GM12878 (cell line): ENCODE data around the gene AP1S3. TPM values are rescaled to one million over a fixed set of nuclear protein-coding genes. Genes with fewer than 3 reads are reported as not detected.

Source experiments
- ATAC-seq: fragments of 200-7000 bp; cut with Tn5 transposase; 3 replicates; pipeline ENCODE4 v1.9.1; 2020; ENCODE audit warnings: mild to moderate bottlenecking, moderate library complexity
- BruUV-seq: library from RNA; stranded (reverse); fragments of 400-500 nt; replicated peaks from 2 replicates; lab custom pipeline; 2021; lab: Mats Ljungman, UMichigan
- CTCF ChIA-PET: fragments of 300-600 bp; sonication (Branson Sonifier 250); formaldehyde crosslinking; extraction: SDS; loops from one replicate; lab custom pipeline; 2021; ENCODE audit warnings: inconsistent platforms; lab: Yijun Ruan, JAX
- POLR2A ChIA-PET: fragments of 350-600 bp; formaldehyde crosslinking; extraction: SDS; loops from one replicate; lab custom pipeline; 2021; ENCODE audit warnings: inconsistent platforms; lab: Charles Lee
- RAD21 ChIA-PET: fragments of 300-600 bp; sonication (Branson Sonifier 250); formaldehyde crosslinking; loops from one replicate; lab custom pipeline; 2023; ENCODE audit warnings: antibody characterized with exemption; ENCODE audit not compliant: unreplicated experiment; lab: Charles Lee
- SMC1A ChIA-PET: fragments of 300-600 bp; sonication (Branson Sonifier 250); formaldehyde crosslinking; loops from one replicate; lab custom pipeline; 2023; ENCODE audit not compliant: unreplicated experiment, uncharacterized antibody; lab: Charles Lee
- DNase-seq: peaks from one replicate; pipeline ENCODE4 v3.0.0-alpha.2; 2011; ENCODE audit warnings: low read depth, low spot score
- FAIRE-seq: peaks from 3 replicates; lab custom pipeline; 2011; peaks lifted over from hg19 to GRCh38; lab: Jason Lieb, UNC
- H2AFZ ChIP-seq: 2 replicates; pipeline ENCODE4 v1.6.0; 2011; ENCODE audit warnings: low read depth, low read length, control low read depth; ENCODE audit not compliant: control insufficient read depth
- H3K27ac ChIP-seq: 2 replicates; pipeline ENCODE4 v1.5.1; 2011; ENCODE audit warnings: control low read depth; ENCODE audit not compliant: control insufficient read depth, insufficient read depth
- H3K27me3 ChIP-seq, 2 experiments: replicated peaks in 1 of 2; 2 replicates each; pipeline versions ENCODE4 v1.6.0 to v1.6.1; 2011; ENCODE audit warnings: low read length in 1 of 2; ENCODE audit not compliant: control insufficient read depth in 2 of 2, insufficient read depth in 2 of 2
- H3K36me3 ChIP-seq, 2 experiments: 2 replicates each; pipeline ENCODE4 v1.5.1; 2011; ENCODE audit warnings: low read length in 1 of 2; ENCODE audit not compliant: control insufficient read depth in 2 of 2, insufficient read depth in 2 of 2
- H3K4me1 ChIP-seq: 2 replicates; pipeline ENCODE4 v1.6.1; 2011; ENCODE audit warnings: mild to moderate bottlenecking, low read length, moderate library complexity, mixed read lengths; ENCODE audit not compliant: control insufficient read depth, insufficient read depth
- H3K4me2 ChIP-seq: 2 replicates; pipeline ENCODE4 v1.6.0; 2011; ENCODE audit warnings: control low read depth; ENCODE audit not compliant: control insufficient read depth, insufficient read depth
- H3K4me3 ChIP-seq: fragments of 200-600 bp; sonication (generic); 2 replicates; pipeline ENCODE4 v1.5.1; 2016
- H3K79me2 ChIP-seq: 2 replicates; pipeline ENCODE4 v1.6.0; 2011; ENCODE audit warnings: low read length; ENCODE audit not compliant: control insufficient read depth, insufficient read depth
- H3K9ac ChIP-seq: 2 replicates; pipeline ENCODE4 v1.8.0; 2011; ENCODE audit warnings: low read length, control low read depth, mixed read lengths; ENCODE audit not compliant: control insufficient read depth, insufficient read depth
- H3K9me3 ChIP-seq: replicated peaks from 3 replicates; pipeline ENCODE4 v1.5.1; 2011; ENCODE audit warnings: mild to moderate bottlenecking, low read length; ENCODE audit not compliant: control insufficient read depth, insufficient read depth
- H4K20me1 ChIP-seq: 2 replicates; pipeline ENCODE4 v1.6.0; 2011; ENCODE audit not compliant: control insufficient read depth, insufficient read depth
- EED ChIP-seq: sonication (generic); IDR thresholded peaks from 2 replicates; pipeline ENCODE4 v1.6.1; 2016; ENCODE audit warnings: antibody characterized with exemption, low read depth
- ETV6 ChIP-seq, 2 experiments: fragments of 450-650 bp in 1 of 2; IDR thresholded peaks in 1 of 2; conservative IDR thresholded peaks in 1 of 2; 2 replicates each; pipeline ENCODE4 v1.6.1; 2014; ENCODE audit warnings: antibody characterized with exemption in 1 of 2, borderline replicate concordance in 1 of 2, low read depth in 1 of 2, mild to moderate bottlenecking in 1 of 2, moderate library complexity in 1 of 2
- FOXK2 ChIP-seq: fragments of 450-650 bp; IDR thresholded peaks from 2 replicates; pipeline ENCODE4 v1.6.1; 2017; ENCODE audit warnings: mild to moderate bottlenecking, moderate library complexity
- FOXM1 ChIP-seq: IDR thresholded peaks from 2 replicates; pipeline ENCODE4 v1.6.1; 2012; ENCODE audit warnings: low read depth, mild to moderate bottlenecking, inconsistent platforms, low read length, moderate library complexity
- MTA2 ChIP-seq: fragments of 450-650 bp; IDR thresholded peaks from 2 replicates; pipeline ENCODE4 v1.6.1; 2016; ENCODE audit warnings: low read depth, mild to moderate bottlenecking, moderate library complexity
- SIN3A ChIP-seq: IDR thresholded peaks from 2 replicates; pipeline ENCODE4 v1.6.1; 2012; ENCODE audit warnings: low read depth, low read length, improper control_type of control experiment
- WGBS: methylation state at CpG from one replicate; pipeline ENCODE4 v1.1.6; 2016; ENCODE audit warnings: low lambda C conversion rate; ENCODE audit not compliant: insufficient replicate concordance, insufficient coverage; ENCODE audit errors: missing lambda C conversion rate; 5-methylcytosine and 5-hydroxymethylcytosine counted together
- in situ Hi-C: fragments of 300-500 bp; cut with MboI; formaldehyde crosslinking; loops from 9 replicates; pipeline ENCODE4 v1.14.3; 2018; ENCODE audit warnings: mixed read lengths
- intact Hi-C: fragments of 100-400 bp; cut with micrococcal nuclease; formaldehyde crosslinking; loops from one replicate; pipeline ENCODE4 v1.14.2; 2022; ENCODE audit not compliant: unreplicated experiment
- polyA plus RNA-seq, 11 experiments: library from polyadenylated mRNA; depleted of rRNA in 4 of 11; unstranded in 6 of 11; stranded (reverse) in 5 of 11; fragments of >200 nt; fragmentation: Nextera tagmentation in 4 of 11; fragmentation: Illumina TruSeq in 1 of 11; extraction: Ambion mirVana in 4 of 11; extraction: Trizol in 1 of 11; gene quantifications; 1 replicate in 1 of 11; 2 replicates in 10 of 11; pipeline versions ENCODE4 v1.2.1 to v1.2.3, GENCODE V29; 2011 to 2016; ENCODE audit warnings: inconsistent platforms in 2 of 11, missing spikeins in 2 of 11, low read depth in 1 of 11
- total RNA-seq, 4 experiments: library from RNA; depleted of rRNA in 3 of 4; stranded (reverse); fragments of >200 nt in 3 of 4; fragmentation: Illumina TruSeq in 1 of 4; extraction: Trizol in 1 of 4; gene quantifications; 2 replicates each; pipeline versions ENCODE4 v1.2.1 to v1.2.3, GENCODE V29; 2013 to 2021
- TF ChIP-seq, protein P1 (sequence below): fragments of 450-650 bp; IDR thresholded peaks from 2 replicates; pipeline ENCODE4 v1.6.1; 2018; ENCODE audit warnings: borderline replicate concordance, mild to moderate bottlenecking; ENCODE audit not compliant: partially characterized antibody
- TF ChIP-seq, protein P2 (sequence below): fragments of 450-650 bp; IDR thresholded peaks from 2 replicates; pipeline ENCODE4 v1.6.1; 2016; ENCODE audit warnings: mild to moderate bottlenecking
- TF ChIP-seq, protein P3 (sequence below): fragments of 450-650 bp; formaldehyde crosslinking; IDR thresholded peaks from 2 replicates; pipeline ENCODE4 v1.4.0; 2020; ENCODE audit warnings: mild to moderate bottlenecking, moderate library complexity
- TF ChIP-seq, protein P4 (sequence below): IDR thresholded peaks from 2 replicates; pipeline ENCODE4 v1.6.1; 2011; ENCODE audit warnings: mild to moderate bottlenecking, low read depth, low read length, moderate library complexity; ENCODE audit not compliant: insufficient replicate concordance
- TF ChIP-seq, protein P5 (sequence below): fragments of 150-350 bp; IDR thresholded peaks from 2 replicates; pipeline ENCODE4 v1.6.1; 2016; ENCODE audit warnings: low read depth, low read length

The AP1S3 gene
- total and polyA plus RNA-seq, 10 of the 15 experiments (the other 5 are each of a cell fraction or from before 2014, with no cell fraction given): 2.6 to 14.3 (median 9.2) TPM

DNA sequence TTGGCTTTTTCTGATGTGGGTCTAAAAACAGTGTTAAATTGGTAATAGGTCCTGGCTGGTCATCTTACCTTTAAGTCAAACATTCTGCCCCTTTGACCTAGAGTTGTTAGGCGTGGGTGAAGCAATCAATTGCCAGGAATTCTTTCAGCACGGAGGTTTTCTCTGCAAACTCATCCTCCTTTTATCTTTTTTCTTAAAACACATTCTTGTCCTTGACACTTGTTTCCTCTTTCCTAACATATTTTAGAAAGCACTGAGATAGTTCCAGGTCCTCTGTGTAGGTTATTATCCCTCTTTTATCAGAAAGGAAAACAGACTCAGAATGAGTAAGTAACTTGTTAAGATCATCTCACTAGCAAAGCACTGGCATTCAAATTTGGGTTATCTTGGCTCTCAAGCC lies 18.6 kb upstream of the AP1S3 start:
- 54% methylated on average over 2 of the region's 2 CpGs for WGBS
- ChIA-PET CTCF (interaction anchor here (1.2 to 1.7 kb wide), 2 partner anchors 10 to 75 kb away, joined by 3 to 5 read pairs; no protein-coding TSS in a partner anchor), RAD21 (no interaction called here), SMC1A (no interaction called here), POLR2A (interaction anchor here (0.6 kb wide), 1 partner anchor 16 kb away, joined by 3 read pairs; no protein-coding TSS in a partner anchor)
- H3K4me1 ChIP-seq: peaks cover 9% of the 10 kb centered on the region
- peaks cover 2% of the 10 kb centered on the region; the same call in 2 of the 3 replicates for H3K9me3 ChIP-seq
- in situ Hi-C loops (no loop called here), intact Hi-C loops (no loop called here)
- H2AFZ ChIP-seq: no peak overlapping the region
- H4K20me1 ChIP-seq: no peaks in the 10 kb centered on the region
- no peak overlapping the region for H3K27ac ChIP-seq
- no peaks in the 10 kb centered on the region; a peak in 1 of 4 replicates for H3K36me3 ChIP-seq
- no TSS peak for BruUV-seq
- no peak overlapping the region for H3K4me3 ChIP-seq
- no peak overlapping the region for H3K9ac ChIP-seq
- FAIRE-seq (no peak), ATAC-seq (no peak), DNase-seq (no peak)
- no peaks in the 10 kb centered on the region for H3K79me2 ChIP-seq
- no peak overlapping the region for H3K4me2 ChIP-seq
- H3K27me3 ChIP-seq: no peaks in the 10 kb centered on the region
- no peak for TF ChIP-seq MTA2
- no peak for TF ChIP-seq SIN3A
- TF ChIP-seq, protein P1, sequence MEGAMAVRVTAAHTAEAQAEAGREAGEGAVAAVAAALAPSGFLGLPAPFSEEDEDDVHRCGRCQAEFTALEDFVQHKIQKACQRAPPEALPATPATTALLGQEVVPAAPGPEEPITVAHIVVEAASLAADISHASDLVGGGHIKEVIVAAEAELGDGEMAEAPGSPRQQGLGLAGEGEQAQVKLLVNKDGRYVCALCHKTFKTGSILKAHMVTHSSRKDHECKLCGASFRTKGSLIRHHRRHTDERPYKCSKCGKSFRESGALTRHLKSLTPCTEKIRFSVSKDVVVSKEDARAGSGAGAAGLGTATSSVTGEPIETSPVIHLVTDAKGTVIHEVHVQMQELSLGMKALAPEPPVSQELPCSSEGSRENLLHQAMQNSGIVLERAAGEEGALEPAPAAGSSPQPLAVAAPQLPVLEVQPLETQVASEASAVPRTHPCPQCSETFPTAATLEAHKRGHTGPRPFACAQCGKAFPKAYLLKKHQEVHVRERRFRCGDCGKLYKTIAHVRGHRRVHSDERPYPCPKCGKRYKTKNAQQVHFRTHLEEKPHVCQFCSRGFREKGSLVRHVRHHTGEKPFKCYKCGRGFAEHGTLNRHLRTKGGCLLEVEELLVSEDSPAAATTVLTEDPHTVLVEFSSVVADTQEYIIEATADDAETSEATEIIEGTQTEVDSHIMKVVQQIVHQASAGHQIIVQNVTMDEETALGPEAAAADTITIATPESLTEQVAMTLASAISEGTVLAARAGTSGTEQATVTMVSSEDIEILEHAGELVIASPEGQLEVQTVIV: no peak
- TF ChIP-seq, protein P2, sequence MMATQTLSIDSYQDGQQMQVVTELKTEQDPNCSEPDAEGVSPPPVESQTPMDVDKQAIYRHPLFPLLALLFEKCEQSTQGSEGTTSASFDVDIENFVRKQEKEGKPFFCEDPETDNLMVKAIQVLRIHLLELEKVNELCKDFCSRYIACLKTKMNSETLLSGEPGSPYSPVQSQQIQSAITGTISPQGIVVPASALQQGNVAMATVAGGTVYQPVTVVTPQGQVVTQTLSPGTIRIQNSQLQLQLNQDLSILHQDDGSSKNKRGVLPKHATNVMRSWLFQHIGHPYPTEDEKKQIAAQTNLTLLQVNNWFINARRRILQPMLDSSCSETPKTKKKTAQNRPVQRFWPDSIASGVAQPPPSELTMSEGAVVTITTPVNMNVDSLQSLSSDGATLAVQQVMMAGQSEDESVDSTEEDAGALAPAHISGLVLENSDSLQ: no peak
- TF ChIP-seq EED: no peak
- TF ChIP-seq, protein P3, sequence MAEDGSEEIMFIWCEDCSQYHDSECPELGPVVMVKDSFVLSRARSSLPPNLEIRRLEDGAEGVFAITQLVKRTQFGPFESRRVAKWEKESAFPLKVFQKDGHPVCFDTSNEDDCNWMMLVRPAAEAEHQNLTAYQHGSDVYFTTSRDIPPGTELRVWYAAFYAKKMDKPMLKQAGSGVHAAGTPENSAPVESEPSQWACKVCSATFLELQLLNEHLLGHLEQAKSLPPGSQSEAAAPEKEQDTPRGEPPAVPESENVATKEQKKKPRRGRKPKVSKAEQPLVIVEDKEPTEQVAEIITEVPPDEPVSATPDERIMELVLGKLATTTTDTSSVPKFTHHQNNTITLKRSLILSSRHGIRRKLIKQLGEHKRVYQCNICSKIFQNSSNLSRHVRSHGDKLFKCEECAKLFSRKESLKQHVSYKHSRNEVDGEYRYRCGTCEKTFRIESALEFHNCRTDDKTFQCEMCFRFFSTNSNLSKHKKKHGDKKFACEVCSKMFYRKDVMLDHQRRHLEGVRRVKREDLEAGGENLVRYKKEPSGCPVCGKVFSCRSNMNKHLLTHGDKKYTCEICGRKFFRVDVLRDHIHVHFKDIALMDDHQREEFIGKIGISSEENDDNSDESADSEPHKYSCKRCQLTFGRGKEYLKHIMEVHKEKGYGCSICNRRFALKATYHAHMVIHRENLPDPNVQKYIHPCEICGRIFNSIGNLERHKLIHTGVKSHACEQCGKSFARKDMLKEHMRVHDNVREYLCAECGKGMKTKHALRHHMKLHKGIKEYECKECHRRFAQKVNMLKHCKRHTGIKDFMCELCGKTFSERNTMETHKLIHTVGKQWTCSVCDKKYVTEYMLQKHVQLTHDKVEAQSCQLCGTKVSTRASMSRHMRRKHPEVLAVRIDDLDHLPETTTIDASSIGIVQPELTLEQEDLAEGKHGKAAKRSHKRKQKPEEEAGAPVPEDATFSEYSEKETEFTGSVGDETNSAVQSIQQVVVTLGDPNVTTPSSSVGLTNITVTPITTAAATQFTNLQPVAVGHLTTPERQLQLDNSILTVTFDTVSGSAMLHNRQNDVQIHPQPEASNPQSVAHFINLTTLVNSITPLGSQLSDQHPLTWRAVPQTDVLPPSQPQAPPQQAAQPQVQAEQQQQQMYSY (CRISPR knock-in tag): no peak
- TF ChIP-seq, protein P4, sequence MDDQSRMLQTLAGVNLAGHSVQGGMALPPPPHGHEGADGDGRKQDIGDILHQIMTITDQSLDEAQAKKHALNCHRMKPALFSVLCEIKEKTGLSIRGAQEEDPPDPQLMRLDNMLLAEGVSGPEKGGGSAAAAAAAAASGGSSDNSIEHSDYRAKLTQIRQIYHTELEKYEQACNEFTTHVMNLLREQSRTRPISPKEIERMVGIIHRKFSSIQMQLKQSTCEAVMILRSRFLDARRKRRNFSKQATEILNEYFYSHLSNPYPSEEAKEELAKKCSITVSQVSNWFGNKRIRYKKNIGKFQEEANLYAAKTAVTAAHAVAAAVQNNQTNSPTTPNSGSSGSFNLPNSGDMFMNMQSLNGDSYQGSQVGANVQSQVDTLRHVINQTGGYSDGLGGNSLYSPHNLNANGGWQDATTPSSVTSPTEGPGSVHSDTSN: no peak
- TF ChIP-seq ETV6 (conservative IDR thresholded peaks at IDR 0.05 in 1 of 2, IDR thresholded peaks at IDR 0.05 in 1 of 2; ENCODE audit: borderline replicate concordance in 1 of 2, low read depth in 1 of 2): no peak
- no peak for TF ChIP-seq FOXK2
- TF ChIP-seq FOXM1: no peak
- TF ChIP-seq, protein P5, sequence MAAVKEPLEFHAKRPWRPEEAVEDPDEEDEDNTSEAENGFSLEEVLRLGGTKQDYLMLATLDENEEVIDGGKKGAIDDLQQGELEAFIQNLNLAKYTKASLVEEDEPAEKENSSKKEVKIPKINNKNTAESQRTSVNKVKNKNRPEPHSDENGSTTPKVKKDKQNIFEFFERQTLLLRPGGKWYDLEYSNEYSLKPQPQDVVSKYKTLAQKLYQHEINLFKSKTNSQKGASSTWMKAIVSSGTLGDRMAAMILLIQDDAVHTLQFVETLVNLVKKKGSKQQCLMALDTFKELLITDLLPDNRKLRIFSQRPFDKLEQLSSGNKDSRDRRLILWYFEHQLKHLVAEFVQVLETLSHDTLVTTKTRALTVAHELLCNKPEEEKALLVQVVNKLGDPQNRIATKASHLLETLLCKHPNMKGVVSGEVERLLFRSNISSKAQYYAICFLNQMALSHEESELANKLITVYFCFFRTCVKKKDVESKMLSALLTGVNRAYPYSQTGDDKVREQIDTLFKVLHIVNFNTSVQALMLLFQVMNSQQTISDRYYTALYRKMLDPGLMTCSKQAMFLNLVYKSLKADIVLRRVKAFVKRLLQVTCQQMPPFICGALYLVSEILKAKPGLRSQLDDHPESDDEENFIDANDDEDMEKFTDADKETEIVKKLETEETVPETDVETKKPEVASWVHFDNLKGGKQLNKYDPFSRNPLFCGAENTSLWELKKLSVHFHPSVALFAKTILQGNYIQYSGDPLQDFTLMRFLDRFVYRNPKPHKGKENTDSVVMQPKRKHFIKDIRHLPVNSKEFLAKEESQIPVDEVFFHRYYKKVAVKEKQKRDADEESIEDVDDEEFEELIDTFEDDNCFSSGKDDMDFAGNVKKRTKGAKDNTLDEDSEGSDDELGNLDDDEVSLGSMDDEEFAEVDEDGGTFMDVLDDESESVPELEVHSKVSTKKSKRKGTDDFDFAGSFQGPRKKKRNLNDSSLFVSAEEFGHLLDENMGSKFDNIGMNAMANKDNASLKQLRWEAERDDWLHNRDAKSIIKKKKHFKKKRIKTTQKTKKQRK: no peak
